GM23338 (cell line): Measurements from ENCODE around the gene CYP4F8. TPM values are rescaled to one million over a fixed set of nuclear protein-coding genes. Genes with fewer than 3 reads are reported as not detected.

Experiments used
- ATAC-seq: fragments of 200-7000 bp; cut with Tn5 transposase; 3 replicates; pipeline ENCODE4 v1.9.1; 2020
- DNase-seq: peaks from one replicate; pipeline ENCODE4 v3.0.0-alpha.2; 2015; ENCODE audit warnings: low spot score
- H2AFZ ChIP-seq: fragments of 200-600 bp; sonication (generic); 2 replicates; pipeline ENCODE4 v1.8.0; 2016; ENCODE audit warnings: antibody characterized with exemption, mild to moderate bottlenecking, moderate library complexity
- H3F3A ChIP-seq: fragments of 200-600 bp; sonication (generic); replicated peaks from 2 replicates; pipeline ENCODE4 v1.8.0; 2017; ENCODE audit warnings: antibody characterized with exemption, mixed run types, low read depth
- H3K27ac ChIP-seq: fragments of 200-600 bp; sonication (generic); 2 replicates; pipeline ENCODE4 v1.6.1; 2016; ENCODE audit warnings: low read depth
- H3K27me3 ChIP-seq: fragments of 200-600 bp; sonication (generic); 2 replicates; pipeline ENCODE4 v1.8.0; 2016; ENCODE audit warnings: mild to moderate bottlenecking, mixed run types, moderate library complexity; ENCODE audit not compliant: insufficient read depth
- H3K36me3 ChIP-seq: fragments of 200-600 bp; sonication (generic); 2 replicates; pipeline ENCODE4 v1.8.0; 2016; ENCODE audit warnings: mild to moderate bottlenecking; ENCODE audit not compliant: insufficient read depth
- H3K4me1 ChIP-seq: fragments of 200-600 bp; sonication (generic); 2 replicates; pipeline ENCODE4 v1.8.0; 2016; ENCODE audit warnings: mild to moderate bottlenecking, moderate library complexity; ENCODE audit not compliant: insufficient read depth
- H3K4me2 ChIP-seq: fragments of 200-600 bp; sonication (generic); 2 replicates; pipeline ENCODE4 v1.7.1; 2017; ENCODE audit warnings: mixed run types
- H3K4me3 ChIP-seq: fragments of 200-600 bp; sonication (generic); 2 replicates; pipeline ENCODE4 v1.6.1; 2016; ENCODE audit warnings: mixed run types
- H3K79me2 ChIP-seq: fragments of 200-600 bp; sonication (generic); replicated peaks from 2 replicates; pipeline ENCODE4 v1.8.0; 2017; ENCODE audit warnings: mild to moderate bottlenecking; ENCODE audit not compliant: insufficient read depth
- H3K9me2 ChIP-seq: fragments of 200-600 bp; sonication (generic); 2 replicates; pipeline ENCODE4 v1.8.0; 2017; ENCODE audit not compliant: insufficient read depth
- H4K20me1 ChIP-seq: fragments of 200-600 bp; sonication (generic); replicated peaks from 2 replicates; pipeline ENCODE4 v1.8.0; 2017; ENCODE audit warnings: mild to moderate bottlenecking; ENCODE audit not compliant: insufficient read depth
- H3K27ac Mint-ChIP-seq: 2 replicates; pipeline ENCODE4 v1.8.0; 2020; ENCODE audit warnings: inconsistent platforms, mild to moderate bottlenecking, moderate library complexity, mixed read lengths
- H3K27me3 Mint-ChIP-seq: 3 replicates; pipeline ENCODE4 v1.8.0; 2022; ENCODE audit warnings: low read depth, mild to moderate bottlenecking, moderate library complexity, mixed read lengths, inconsistent platforms; ENCODE audit not compliant: insufficient read depth, poor library complexity
- H3K36me3 Mint-ChIP-seq: 3 replicates; pipeline ENCODE4 v1.8.0; 2021; ENCODE audit warnings: low read depth, mild to moderate bottlenecking, inconsistent platforms, moderate library complexity, mixed read lengths
- H3K4me1 Mint-ChIP-seq: 3 replicates; pipeline ENCODE4 v1.8.0; 2020; ENCODE audit warnings: mild to moderate bottlenecking, inconsistent platforms, mixed read lengths
- H3K4me3 Mint-ChIP-seq: 3 replicates; pipeline ENCODE4 v1.8.0; 2021; ENCODE audit warnings: moderate library complexity, mild to moderate bottlenecking, inconsistent platforms, mixed read lengths
- H3K9me3 Mint-ChIP-seq: 3 replicates; pipeline ENCODE4 v1.8.0; 2020; ENCODE audit warnings: moderate library complexity, mild to moderate bottlenecking, inconsistent platforms, mixed read lengths
- CREB1 ChIP-seq: fragments of 250-450 bp; sonication (Bioruptor Pico); IDR thresholded peaks from 2 replicates; pipeline ENCODE4 v1.5.0; 2020; ENCODE audit warnings: low read depth, mild to moderate bottlenecking, moderate library complexity
- CTCF ChIP-seq, 2 experiments: fragments of 200-600 bp in 1 of 2; sonication (generic) in 1 of 2; conservative IDR thresholded peaks; 2 replicates each; pipeline versions ENCODE4 v1.5.1 to v1.6.1; 2016 to 2017; ENCODE audit warnings: antibody characterized with exemption in 2 of 2, low read depth in 2 of 2, mild to moderate bottlenecking in 2 of 2, moderate library complexity in 1 of 2
- ETS1 ChIP-seq: IDR thresholded peaks from 2 replicates; pipeline ENCODE4 v1.6.1; 2016; ENCODE audit warnings: antibody characterized with exemption
- EZH2 ChIP-seq: fragments of 200-600 bp; sonication (generic); IDR thresholded peaks from one replicate; pipeline ENCODE4 v1.8.0; 2017; ENCODE audit warnings: antibody characterized with exemption, mild to moderate bottlenecking, low read depth; ENCODE audit not compliant: unreplicated experiment
- EZH2phosphoT487 ChIP-seq: fragments of 200-600 bp; sonication (generic); IDR thresholded peaks from one replicate; pipeline ENCODE4 v1.8.1; 2018; ENCODE audit warnings: antibody characterized with exemption; ENCODE audit not compliant: unreplicated experiment
- JUNB ChIP-seq: IDR thresholded peaks from one replicate; pipeline ENCODE4 v1.6.1; 2016; ENCODE audit warnings: antibody characterized with exemption; ENCODE audit not compliant: unreplicated experiment
- NANOG ChIP-seq: IDR thresholded peaks from 2 replicates; pipeline ENCODE4 v1.6.1; 2016; ENCODE audit warnings: antibody characterized with exemption, borderline replicate concordance
- POLR2AphosphoS5 ChIP-seq: IDR thresholded peaks from 2 replicates; pipeline ENCODE4 v1.6.1; 2016; ENCODE audit warnings: antibody characterized with exemption, low read depth
- REST ChIP-seq: IDR thresholded peaks from one replicate; pipeline ENCODE4 v1.6.1; 2018; ENCODE audit warnings: antibody characterized with exemption; ENCODE audit not compliant: unreplicated experiment
- STAT1 ChIP-seq: IDR thresholded peaks from one replicate; pipeline ENCODE4 v1.6.1; 2016; ENCODE audit warnings: antibody characterized with exemption; ENCODE audit not compliant: unreplicated experiment
- ZNF114 ChIP-seq: fragments of 250-450 bp; sonication (Bioruptor Pico); IDR thresholded peaks from 2 replicates; pipeline ENCODE4 v1.5.0; 2020; ENCODE audit warnings: mild to moderate bottlenecking, moderate library complexity
- ZNF331 ChIP-seq: fragments of 250-450 bp; sonication (Bioruptor Pico); IDR thresholded peaks from 2 replicates; pipeline ENCODE4 v1.5.0; 2020; ENCODE audit warnings: low read depth, mild to moderate bottlenecking, moderate library complexity
- ZNF462 ChIP-seq: fragments of 250-450 bp; sonication (Bioruptor Pico); IDR thresholded peaks from 2 replicates; pipeline ENCODE4 v1.5.0; 2020; ENCODE audit warnings: mild to moderate bottlenecking, moderate library complexity
- polyA plus RNA-seq: library from polyadenylated mRNA; unstranded; fragments of >200 nt; fragmentation: Nextera tagmentation; extraction: Ambion mirVana; gene quantifications from 2 replicates; pipeline ENCODE4 v1.2.1, GENCODE V29; 2016
- total RNA-seq: library from RNA; depleted of rRNA; stranded (reverse); fragments of >200 nt; shearing (Covaris generic); gene quantifications from 2 replicates; pipeline ENCODE4 v1.2.3, GENCODE V29; 2014

CYP4F8 gene
- total and polyA plus RNA-seq, 2 experiments from 2014 or later: not detected

GRCh38 chr19:15615526-15615925, 508 bp downstream of the CYP4F8 start:
- Histone ChIP-seq H3K79me2 (no peaks in the 10 kb centered on the region), H3F3A (no peaks in the 10 kb centered on the region), H3K27ac (no peak overlapping the region), H2AFZ (no peak overlapping the region), H3K27me3 (no peaks in the 10 kb centered on the region), H4K20me1 (no peaks in the 10 kb centered on the region), H3K9me2 (no peaks in the 10 kb centered on the region), H3K4me3 (no peak overlapping the region), H3K4me2 (no peak overlapping the region), H3K4me1 (no peaks in the 10 kb centered on the region), H3K36me3 (no peaks in the 10 kb centered on the region)
- peaks cover 38% of the 10 kb centered on the region for H3K36me3 Mint-ChIP-seq
- ATAC-seq: no peak
- no peak overlapping the region for H3K4me3 Mint-ChIP-seq
- no peaks in the 10 kb centered on the region; the same call in 2 of the 3 replicates for H3K4me1 Mint-ChIP-seq
- peaks cover 99% of the 10 kb centered on the region for H3K9me3 Mint-ChIP-seq
- DNase-seq: no peak
- H3K27me3 Mint-ChIP-seq: peaks cover 8% of the 10 kb centered on the region
- H3K27ac Mint-ChIP-seq: no peak overlapping the region
- TF ChIP-seq STAT1 (no peak), REST (no peak), ETS1 (no peak), EZH2phosphoT487 (no peak), EZH2 (no peak), CREB1 (CRISPR knock-in tag) (no peak), NANOG (no peak), POLR2AphosphoS5 (no peak), ZNF331 (CRISPR knock-in tag) (no peak), CTCF (conservative IDR thresholded peaks at IDR 0.05; ENCODE audit: low read depth in 2 of 2) (no peak), JUNB (no peak), ZNF114 (CRISPR knock-in tag) (no peak), ZNF462 (CRISPR knock-in tag) (no peak)
